Spinal cord (tissue), 10 donors: ENCODE data around the gene RAB11FIP4. TPM values are rescaled to one million over a fixed set of nuclear protein-coding genes. Genes with fewer than 3 reads are reported as not detected.
A peak's percentile ranks its signal among the peaks of the same experiment; 100 is the strongest.

Experiments used
- DNase-seq, 6 donors: peaks; one replicate each; pipeline versions ENCODE4 v3.0.0 to v3.0.0-alpha.2; 2013 to 2015; ENCODE audit warnings: low spot score in 6 of 6, low read depth in 4 of 6
- H3K27ac ChIP-seq: one replicate; pipeline ENCODE4 v1.5.1; 2013; ENCODE audit warnings: low read depth, low read length, control low read depth
- H3K27me3 ChIP-seq: one replicate; pipeline ENCODE4 v1.6.1; 2013; ENCODE audit warnings: low read length; ENCODE audit not compliant: control insufficient read depth, insufficient read depth
- H3K36me3 ChIP-seq: one replicate; pipeline ENCODE4 v1.6.1; 2013; ENCODE audit warnings: low read length; ENCODE audit not compliant: control insufficient read depth, insufficient read depth
- H3K4me1 ChIP-seq: one replicate; pipeline ENCODE4 v1.6.1; 2013; ENCODE audit warnings: low read length; ENCODE audit not compliant: control insufficient read depth, insufficient read depth
- H3K4me3 ChIP-seq: one replicate; pipeline ENCODE4 v1.5.1; 2013; ENCODE audit warnings: low read depth, low read length, control low read depth
- H3K9me3 ChIP-seq: one replicate; pipeline ENCODE4 v1.6.1; 2013; ENCODE audit warnings: low read length; ENCODE audit not compliant: control insufficient read depth, insufficient read depth
- WGBS: methylation state at CpG from one replicate; pipeline ENCODE4 v1.1.5; 2013; ENCODE audit warnings: missing lambda C conversion rate; ENCODE audit not compliant: insufficient coverage; 5-methylcytosine and 5-hydroxymethylcytosine counted together
- polyA plus RNA-seq, 2 donors: library from polyadenylated mRNA; unstranded; fragments of 120-200 nt; gene quantifications; one replicate each; pipeline ENCODE4 v1.2.1, GENCODE V29; 2013; ENCODE audit not compliant: insufficient read length in 2 of 2
- total RNA-seq, 2 donors: library from RNA; depleted of rRNA in 1 of 2; stranded (reverse); fragments of 120-200 nt in 1 of 2; fragments of >200 nt in 1 of 2; gene quantifications; one replicate each; pipeline versions ENCODE4 v1.2.3 to v1.2.4, GENCODE V29; 2013 to 2014
- donor health status: healthy.

Gene RAB11FIP4
- total and polyA plus RNA-seq, 4 donors = 15.3 to 50.5 (median 40.1) TPM

DNA sequence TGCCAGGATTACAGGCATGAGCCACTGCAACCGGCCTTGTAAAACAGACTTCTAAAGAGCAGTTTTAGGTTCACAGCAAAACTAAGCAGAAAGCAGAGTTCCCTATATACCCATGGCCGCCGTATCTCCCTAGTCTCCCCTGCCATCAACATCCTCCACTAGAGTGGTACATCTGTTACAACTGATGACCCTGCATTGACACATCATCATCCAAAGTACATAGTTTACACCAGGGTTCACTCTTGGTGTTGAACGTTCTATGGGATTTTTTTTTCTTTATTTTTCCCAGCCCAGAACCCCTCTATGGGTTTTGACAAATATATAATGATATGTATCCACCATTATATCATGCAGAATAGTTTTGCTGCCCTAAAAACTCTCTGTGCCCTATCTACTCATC is 155.2 kb downstream of the RAB11FIP4 start:
- no peaks in the 10 kb centered on the region for H3K9me3 ChIP-seq
- no peak overlapping the region for H3K27ac ChIP-seq
- H3K36me3 ChIP-seq = no peaks in the 10 kb centered on the region
- 93% methylated on average over 3 of the region's 4 CpGs for WGBS
- no peak overlapping the region for H3K4me3 ChIP-seq
- DNase-seq = no peak
- peaks cover 12% of the 10 kb centered on the region for H3K4me1 ChIP-seq
- no peaks in the 10 kb centered on the region for H3K27me3 ChIP-seq

GRCh38 chr17:31548709-31549108 is 157.2 kb downstream of the RAB11FIP4 start:
- Histone ChIP-seq H3K27ac (peak overlapping the region; percentile 54), H3K4me3 (peak overlapping the region; percentile 74), H3K27me3 (no peaks in the 10 kb centered on the region), H3K9me3 (no peaks in the 10 kb centered on the region), H3K36me3 (no peaks in the 10 kb centered on the region), H3K4me1 (peaks cover 12% of the 10 kb centered on the region)
- WGBS = 0% methylated on average over 1 of the region's 5 CpGs
- no peak for DNase-seq

DNA sequence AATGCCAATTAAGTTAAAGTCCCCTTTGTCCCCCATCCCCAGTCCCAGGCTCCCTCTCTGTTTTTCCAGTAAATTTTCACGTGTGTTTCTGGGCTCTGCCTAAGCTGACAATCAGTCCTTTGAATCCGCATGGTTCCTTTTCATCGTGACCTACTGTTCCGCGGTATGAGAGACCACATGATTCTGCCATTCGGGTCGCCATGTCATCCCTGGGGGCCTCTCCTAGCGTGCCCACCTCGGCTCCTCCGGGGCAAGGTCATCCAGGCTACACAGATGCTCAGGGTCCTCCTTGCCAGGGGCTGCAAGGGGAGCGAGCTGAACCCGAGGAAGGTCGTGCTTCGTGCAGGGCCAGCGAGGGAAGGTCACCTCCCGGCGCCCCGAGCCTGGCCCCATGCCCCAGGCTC is 157.6 kb downstream of the RAB11FIP4 start:
- H3K9me3 ChIP-seq = no peaks in the 10 kb centered on the region
- WGBS = under 1% methylated on average over 18 of the region's 18 CpGs
- peak overlapping the region; percentile 54 for H3K27ac ChIP-seq
- peak in 3 of 6 donors; percentile 9 to 67 (median 62) for DNase-seq
- no peaks in the 10 kb centered on the region for H3K36me3 ChIP-seq
- no peaks in the 10 kb centered on the region for H3K27me3 ChIP-seq
- H3K4me1 ChIP-seq = peaks cover 12% of the 10 kb centered on the region
- H3K4me3 ChIP-seq = peak overlapping the region; percentile 74

DNA sequence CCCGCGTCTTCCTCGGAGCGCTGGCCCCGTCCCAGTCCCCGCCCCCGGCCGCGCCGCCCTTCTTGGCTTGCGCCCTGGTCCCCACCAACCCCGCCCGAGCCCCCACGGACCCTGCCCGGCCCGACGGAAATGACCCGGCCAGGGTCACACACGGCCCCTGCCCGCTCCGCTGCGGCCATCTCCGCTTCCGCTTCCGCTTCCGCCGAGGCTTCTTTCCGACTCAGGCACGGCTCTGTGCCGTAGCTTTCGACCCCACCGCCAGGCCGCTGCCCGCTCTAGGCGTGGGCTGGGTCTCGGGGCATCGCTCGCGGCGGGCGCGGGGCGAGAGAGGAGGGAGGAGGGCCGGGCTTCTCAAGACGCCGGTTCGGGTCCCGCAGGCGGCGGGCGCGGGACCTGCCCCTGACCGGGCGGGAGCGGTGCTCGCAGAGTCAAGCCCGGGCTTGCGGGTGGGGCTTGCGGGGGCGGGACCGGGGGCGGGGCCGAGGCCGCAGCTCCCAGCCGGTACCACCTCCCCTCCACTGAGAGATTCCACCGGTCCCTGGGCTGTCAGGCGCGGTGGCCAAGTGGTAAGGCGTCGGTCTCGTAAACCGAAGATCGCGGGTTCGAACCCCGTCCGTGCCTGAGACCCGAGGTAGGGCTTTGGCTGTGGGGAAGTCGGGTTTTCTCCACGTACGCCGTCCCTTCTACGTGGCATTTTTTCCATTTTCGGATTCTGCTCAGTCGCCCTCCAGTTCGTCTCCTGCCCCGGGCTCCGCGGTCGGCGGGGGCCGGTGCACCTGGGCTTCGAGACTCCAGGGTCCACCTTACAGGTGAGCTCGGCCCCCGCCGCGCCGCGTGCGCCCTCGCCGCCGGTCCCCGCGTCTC is 158.3 kb downstream of the RAB11FIP4 start:
- H3K27ac ChIP-seq = peak overlapping the region; percentile 57
- H3K27me3 ChIP-seq = no peaks in the 10 kb centered on the region
- peak; percentile 81 to 97 (median 88) for DNase-seq
- H3K36me3 ChIP-seq = no peaks in the 10 kb centered on the region
- peak overlapping the region; percentile 74 for H3K4me3 ChIP-seq
- WGBS = under 1% methylated on average over 105 of the region's 105 CpGs
- peaks cover 12% of the 10 kb centered on the region for H3K4me1 ChIP-seq
- H3K9me3 ChIP-seq = no peaks in the 10 kb centered on the region

- WGBS = 10% methylated on average over 16 of the region's 17 CpGs
- Histone ChIP-seq H3K4me3 (peak overlapping the region; percentile 74), H3K27ac (peak overlapping the region; percentile 57), H3K36me3 (no peaks in the 10 kb centered on the region), H3K9me3 (no peaks in the 10 kb centered on the region), H3K27me3 (peaks cover 4% of the 10 kb centered on the region), H3K4me1 (peaks cover 12% of the 10 kb centered on the region)
- peak in 3 of 6 donors; percentile 12 to 67 (median 28) for DNase-seq
Measured at GRCh38 chr17:31550389-31551056, 159.0 kb downstream of the RAB11FIP4 start.

GRCh38 chr17:31552568-31552967 is 161.1 kb downstream of the RAB11FIP4 start:
- H3K4me3 ChIP-seq = no peak overlapping the region
- no peak overlapping the region for H3K27ac ChIP-seq
- DNase-seq = no peak
- peaks cover 12% of the 10 kb centered on the region for H3K4me1 ChIP-seq
- no peaks in the 10 kb centered on the region for H3K9me3 ChIP-seq
- 93% methylated on average over 3 of the region's 3 CpGs for WGBS
- H3K36me3 ChIP-seq = no peaks in the 10 kb centered on the region
- peaks cover 5% of the 10 kb centered on the region for H3K27me3 ChIP-seq

DNA sequence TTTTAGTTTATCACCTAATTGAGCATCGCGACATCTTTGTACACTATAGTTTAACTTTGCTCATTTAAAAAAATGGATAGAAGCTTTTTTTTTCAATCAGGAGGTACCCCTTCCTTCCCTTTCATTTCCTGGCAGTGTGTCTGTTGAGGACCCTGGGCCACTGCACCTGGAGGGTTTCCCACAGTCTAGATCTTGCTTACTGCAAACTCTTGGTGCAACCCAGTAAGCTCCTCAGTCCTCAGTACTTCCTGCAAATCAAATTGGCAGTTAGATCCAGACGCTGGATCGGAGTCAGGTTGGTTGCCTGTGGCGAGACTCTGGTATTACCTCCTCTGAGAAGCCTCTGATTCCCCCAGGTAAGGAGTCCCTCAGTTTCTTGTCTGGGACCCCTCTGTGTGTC is 162.0 kb downstream of the RAB11FIP4 start:
- WGBS = 76% methylated on average over 3 of the region's 5 CpGs
- no peak for DNase-seq
- H3K36me3 ChIP-seq = no peaks in the 10 kb centered on the region
- H3K27ac ChIP-seq = no peak overlapping the region
- no peaks in the 10 kb centered on the region for H3K9me3 ChIP-seq
- peaks cover 13% of the 10 kb centered on the region for H3K27me3 ChIP-seq
- no peak overlapping the region for H3K4me3 ChIP-seq
- H3K4me1 ChIP-seq = peaks cover 17% of the 10 kb centered on the region

- WGBS = 86% methylated on average over 1 of the region's 1 CpG
- no peaks in the 10 kb centered on the region for H3K9me3 ChIP-seq
- no peaks in the 10 kb centered on the region for H3K36me3 ChIP-seq
- no peak overlapping the region for H3K4me3 ChIP-seq
- H3K27me3 ChIP-seq = peaks cover 24% of the 10 kb centered on the region
- no peak for DNase-seq
- no peak overlapping the region for H3K27ac ChIP-seq
- peaks cover 17% of the 10 kb centered on the region for H3K4me1 ChIP-seq
Measured at GRCh38 chr17:31554930-31555329, 163.5 kb downstream of the RAB11FIP4 start.

- no peak overlapping the region for H3K4me3 ChIP-seq
- DNase-seq = no peak
- peaks cover 25% of the 10 kb centered on the region for H3K4me1 ChIP-seq
- peaks cover 44% of the 10 kb centered on the region for H3K27me3 ChIP-seq
- no peaks in the 10 kb centered on the region for H3K9me3 ChIP-seq
- 62% methylated on average over 5 of the region's 13 CpGs for WGBS
- no peak overlapping the region for H3K27ac ChIP-seq
- H3K36me3 ChIP-seq = no peaks in the 10 kb centered on the region
Measured at GRCh38 chr17:31556969-31557645, 165.6 kb downstream of the RAB11FIP4 start.
